NCI-H774 (cell line): Measurements from ENCODE around the gene MCC.

ENCODE experiments used
- DNase-seq: peaks from one replicate; lab custom pipeline; 2025; lab: John Stamatoyannopoulos, UW

MCC gene

DNA sequence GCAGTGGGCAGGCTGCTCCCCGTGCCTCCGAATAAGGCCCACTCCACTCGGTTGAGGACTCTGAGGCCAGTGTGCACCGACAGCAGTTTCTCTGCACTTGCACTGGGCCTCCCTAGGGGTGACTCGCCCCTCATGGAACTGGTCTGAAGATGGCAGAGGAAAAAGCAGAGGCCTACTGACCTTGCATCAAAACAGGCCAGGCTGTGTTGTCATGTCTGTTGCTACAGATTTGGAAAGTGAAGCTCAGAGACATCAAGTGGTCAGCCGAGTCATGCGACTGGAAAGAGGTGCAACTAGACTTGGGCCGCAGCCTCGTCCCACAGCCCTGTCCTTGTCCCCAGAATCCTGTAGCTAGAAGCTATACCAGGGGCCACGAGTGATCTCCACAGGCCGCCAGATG lies 433.4 kb downstream of the MCC start:
- no peak for DNase-seq

DNA sequence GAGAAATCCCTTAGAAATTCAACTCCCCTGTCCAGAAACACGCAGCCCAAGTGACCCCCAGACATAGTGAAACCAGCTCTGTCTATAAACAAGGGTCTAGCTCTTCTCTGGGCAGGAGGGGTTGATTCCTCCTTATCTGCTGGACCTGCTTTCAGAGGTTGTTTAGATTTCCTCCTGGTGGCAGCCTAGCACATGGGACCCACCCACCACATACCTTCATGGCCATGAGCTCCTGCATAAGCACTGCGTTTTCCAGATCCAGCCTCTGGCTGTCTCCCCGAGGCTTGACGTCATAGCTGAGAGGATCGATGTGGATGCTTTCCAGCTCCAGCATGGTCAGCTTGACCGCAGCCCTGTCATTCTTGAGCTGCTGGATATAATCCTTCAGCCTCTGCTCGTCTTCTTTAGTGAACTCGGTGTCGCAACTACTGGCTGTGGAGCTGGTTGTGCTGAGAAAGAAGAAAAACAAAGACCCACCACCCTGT lies 434.7 kb downstream of the MCC start:
- no peak for DNase-seq

DNA sequence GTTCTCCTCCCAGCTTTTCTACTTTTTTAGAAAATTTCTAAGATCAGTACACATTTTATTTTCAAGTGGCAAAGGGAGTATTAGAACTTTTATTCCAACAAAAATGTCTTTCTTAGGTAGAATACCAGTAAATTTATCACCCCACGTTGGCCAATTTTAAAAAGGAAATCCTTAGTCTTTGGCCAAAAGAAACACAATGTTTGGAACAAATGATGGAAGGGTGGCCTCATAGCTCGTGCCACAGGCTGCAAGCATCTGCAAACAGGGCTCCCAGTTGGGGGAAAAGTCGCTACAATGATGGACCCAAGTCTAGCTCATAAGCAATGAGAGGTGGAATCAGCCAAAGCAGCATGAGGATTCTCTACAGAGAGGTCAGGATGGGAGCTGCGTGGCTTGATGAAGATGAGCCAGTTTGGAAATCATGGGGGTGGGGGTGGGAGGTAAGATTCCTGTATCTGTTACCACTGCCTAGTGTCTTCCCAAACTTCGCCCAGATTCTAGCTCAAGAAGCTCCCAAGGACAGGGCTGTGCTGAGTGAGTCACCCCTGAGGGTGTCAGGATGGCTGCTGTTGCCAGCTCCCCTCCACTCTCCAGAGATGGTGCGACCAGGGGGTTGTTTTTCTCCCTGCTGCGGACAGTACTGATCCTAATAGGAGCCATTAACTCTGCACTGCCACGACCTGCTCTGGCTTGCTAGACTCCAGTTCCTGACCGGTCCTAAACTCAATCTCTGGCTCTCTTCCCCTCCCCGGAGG lies 436.0 kb downstream of the MCC start:
- DNase-seq, result no peak

GRCh38 chr5:113050721-113051382 lies 437.4 kb downstream of the MCC start:
- no peak for DNase-seq

DNA sequence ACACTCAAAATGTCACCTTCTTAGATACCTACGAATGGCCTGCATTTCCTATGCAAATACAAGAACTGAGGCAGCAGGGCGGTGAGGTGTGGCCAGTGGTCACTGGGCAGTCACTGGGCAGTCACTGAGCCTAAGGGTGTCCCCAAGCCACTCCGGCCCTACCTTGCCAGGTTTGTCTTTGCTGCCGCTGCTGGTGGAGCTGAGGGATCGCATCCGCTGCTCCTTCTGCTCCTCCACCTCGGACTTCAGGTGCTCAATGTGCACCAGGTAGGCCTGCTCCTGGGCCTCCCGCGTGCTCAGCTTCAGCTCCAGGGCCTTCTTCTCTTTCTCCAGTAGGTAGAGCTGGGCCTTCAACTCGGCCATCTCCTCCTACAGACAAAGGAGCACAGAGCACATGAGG lies 439.3 kb downstream of the MCC start:
- no peak for DNase-seq

GRCh38 chr5:113047733-113048652 lies 440.3 kb downstream of the MCC start:
- no peak for DNase-seq

GRCh38 chr5:113047234-113047633 lies 441.0 kb downstream of the MCC start:
- DNase-seq, result no peak

GRCh38 chr5:113044776-113045465 lies 443.3 kb downstream of the MCC start:
- DNase-seq, result no peak

GRCh38 chr5:113043491-113043931 lies 444.7 kb downstream of the MCC start:
- no peak for DNase-seq

GRCh38 chr5:113042491-113043243 lies 445.6 kb downstream of the MCC start:
- DNase-seq, result no peak

DNA sequence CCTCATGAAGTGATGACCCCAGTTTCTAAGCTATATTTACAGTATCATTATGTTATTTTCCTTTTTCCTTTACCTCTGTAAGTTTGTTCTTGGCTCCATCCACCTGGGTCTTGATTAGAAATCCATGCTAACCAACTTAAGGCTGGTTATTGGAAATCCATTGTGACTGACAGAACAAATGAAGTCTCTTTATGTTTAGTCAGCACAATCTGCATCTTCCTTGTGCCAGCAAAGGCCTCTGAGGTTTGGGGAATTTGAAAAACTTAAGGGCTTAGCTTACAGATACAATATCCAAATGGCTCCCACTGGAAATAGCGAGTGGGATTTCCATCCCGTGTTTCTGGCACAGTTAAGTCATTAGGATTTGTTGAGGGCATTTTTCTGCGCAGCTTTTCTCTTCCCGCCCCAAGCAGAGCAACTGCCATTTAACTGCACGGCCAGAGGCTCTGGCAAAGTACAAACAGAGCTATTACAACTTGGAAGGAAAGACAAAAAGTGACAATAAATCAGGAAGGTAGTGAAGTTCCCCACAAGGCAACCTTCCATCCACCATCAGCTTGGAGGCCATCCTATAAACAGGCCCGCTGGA lies 447.5 kb downstream of the MCC start:
- no peak for DNase-seq

GRCh38 chr5:113039934-113040285 lies 448.3 kb downstream of the MCC start:
- DNase-seq, result no peak

- no peak for DNase-seq
Observed at GRCh38 chr5:113039229-113039933, 448.9 kb downstream of the MCC start.

- no peak for DNase-seq
Observed at GRCh38 chr5:113038714-113039113, 449.5 kb downstream of the MCC start.

GRCh38 chr5:113038136-113038535 lies 450.1 kb downstream of the MCC start:
- no peak for DNase-seq

DNA sequence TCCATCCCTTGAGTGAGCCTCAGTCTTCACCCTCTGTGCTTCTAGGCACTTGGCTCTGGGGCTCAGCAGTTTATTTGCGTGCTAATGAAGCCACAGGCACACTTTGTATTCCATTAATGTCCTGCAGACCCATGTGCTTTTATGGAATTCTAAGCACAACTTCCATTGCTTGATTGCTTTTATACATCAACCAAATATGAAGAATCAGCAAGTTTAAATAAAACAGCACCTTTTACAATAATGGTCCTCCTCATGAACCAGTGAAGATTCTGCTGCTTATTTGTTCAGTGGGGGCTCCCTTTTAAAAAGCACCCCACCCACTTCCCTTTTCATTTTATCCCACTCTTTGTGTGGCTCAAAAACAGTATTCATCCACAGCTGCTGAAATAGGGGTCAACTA lies 451.4 kb downstream of the MCC start:
- no peak for DNase-seq

GRCh38 chr5:113036321-113036720 lies 451.9 kb downstream of the MCC start:
- no peak for DNase-seq

GRCh38 chr5:113035096-113035495 lies 453.2 kb downstream of the MCC start:
- DNase-seq, result no peak

GRCh38 chr5:113034182-113034773 lies 454.0 kb downstream of the MCC start:
- DNase-seq, result no peak

DNA sequence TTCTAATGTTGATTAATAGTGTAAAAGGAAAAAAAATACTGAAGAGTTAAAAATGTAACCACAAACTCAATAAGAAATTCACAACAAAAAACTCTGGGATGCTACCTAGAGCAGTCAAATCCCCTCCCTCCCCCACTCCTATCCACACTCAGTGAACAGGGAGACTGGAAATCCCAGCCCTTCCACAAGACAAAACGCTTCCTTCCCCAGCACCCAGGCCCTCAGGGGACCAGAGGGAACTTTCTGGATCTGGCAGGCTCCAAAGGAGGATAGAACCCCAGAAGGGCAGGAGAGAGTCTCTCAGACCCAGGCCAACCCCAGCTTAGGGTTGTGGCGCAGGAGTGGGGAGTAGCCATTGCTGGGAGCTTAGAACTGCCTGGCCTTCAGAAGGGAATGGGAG lies 456.7 kb downstream of the MCC start:
- no peak for DNase-seq
